Panc1 (cell line): ENCODE results near the gene FGD3. TPM values are rescaled to one million over a fixed set of nuclear protein-coding genes. Genes with fewer than 3 reads are reported as not detected.
"Not testable (repeated sequence)": the region's sequence is repeated elsewhere in the genome, so short reads cannot be mapped to it uniquely, and the experiment has no call there.

Experiments
- ATAC-seq: fragments of 200-7000 bp; cut with Tn5 transposase; 2 replicates; pipeline ENCODE4 v1.9.1; 2020; ENCODE audit warnings: mild to moderate bottlenecking, moderate library complexity
- Bru-seq: library from RNA; stranded (reverse); fragments of 400-500 nt; gene quantifications from one replicate; lab custom pipeline; 2021; lab: Mats Ljungman, UMichigan
- BruChase-seq, 2 experiments: library from RNA; stranded (reverse); fragments of 400-500 nt; gene quantifications; one replicate each; lab custom pipeline; 2021; lab: Mats Ljungman, UMichigan
- BruUV-seq: library from RNA; stranded (reverse); fragments of 400-500 nt; replicated peaks from 2 replicates; lab custom pipeline; 2021; lab: Mats Ljungman, UMichigan
- CTCF ChIA-PET: fragments of 300-600 bp; sonication (Branson Sonifier 250); formaldehyde crosslinking; loops from one replicate; lab custom pipeline; 2022; ENCODE audit warnings: antibody characterized with exemption; lab: Charles Lee
- POLR2A ChIA-PET: fragments of 300-600 bp; sonication (Branson Sonifier 250); formaldehyde crosslinking; loops from one replicate; lab custom pipeline; 2022; ENCODE audit warnings: antibody characterized with exemption; lab: Charles Lee
- DNase-seq: peaks from one replicate; pipeline ENCODE4 v3.0.0-alpha.2; 2010; ENCODE audit warnings: low read depth, low spot score
- H3K27ac ChIP-seq: 2 replicates; pipeline ENCODE4 v1.5.1; 2011; ENCODE audit warnings: mild to moderate bottlenecking, low read length, inconsistent platforms
- H3K27me3 ChIP-seq: fragments of 200-500 bp; sonication (Bioruptor generic); 2 replicates; pipeline ENCODE4 v1.6.0; 2014; ENCODE audit warnings: low read length, inconsistent platforms; ENCODE audit not compliant: control insufficient read depth, insufficient read depth
- H3K36me3 ChIP-seq: fragments of 200-500 bp; sonication (Bioruptor generic); 2 replicates; pipeline ENCODE4 v1.5.1; 2014; ENCODE audit warnings: inconsistent platforms, mild to moderate bottlenecking, low read length, moderate library complexity; ENCODE audit not compliant: control insufficient read depth, insufficient read depth
- H3K4me1 ChIP-seq: 2 replicates; pipeline ENCODE4 v1.5.1; 2011; ENCODE audit warnings: inconsistent platforms, mild to moderate bottlenecking, low read length, moderate library complexity; ENCODE audit not compliant: control insufficient read depth, insufficient read depth
- H3K4me3 ChIP-seq, 2 experiments: 2 replicates each; pipeline ENCODE4 v1.5.1; 2011 to 2012; ENCODE audit warnings: low read depth in 2 of 2, low read length in 2 of 2, mild to moderate bottlenecking in 2 of 2, inconsistent platforms in 1 of 2, moderate library complexity in 1 of 2
- H3K9me3 ChIP-seq: fragments of 200-500 bp; sonication (Bioruptor generic); 2 replicates; pipeline ENCODE4 v1.5.1; 2014; ENCODE audit warnings: low read depth, mild to moderate bottlenecking, inconsistent platforms, low read length, moderate library complexity; ENCODE audit not compliant: control insufficient read depth, insufficient read depth
- POLR2AphosphoS5 ChIP-seq: IDR thresholded peaks from 2 replicates; pipeline ENCODE4 v1.6.1; 2012; ENCODE audit warnings: mild to moderate bottlenecking, low read depth, low read length, moderate library complexity
- SIN3A ChIP-seq: IDR thresholded peaks from 2 replicates; pipeline ENCODE4 v1.6.1; 2012; ENCODE audit warnings: low read depth, mild to moderate bottlenecking, low read length, moderate library complexity, borderline replicate concordance; ENCODE audit not compliant: insufficient read depth
- TCF7L2 ChIP-seq: IDR thresholded peaks from 2 replicates; pipeline ENCODE4 v1.6.1; 2011; ENCODE audit warnings: mild to moderate bottlenecking, low read depth, low read length, inconsistent platforms
- in situ Hi-C: cut with HindIII; loops from 2 replicates; pipeline ENCODE4 v1.10.0; 2016; ENCODE audit warnings: low sequenced_read_pairs, low pct_unique_long_range_greater_than_20kb
- intact Hi-C: fragments of 100-400 bp; cut with micrococcal nuclease; formaldehyde crosslinking; loops from one replicate; pipeline ENCODE4 v1.10.0; 2022; ENCODE audit not compliant: unreplicated experiment
- long read RNA-seq: library from polyadenylated mRNA; unstranded; transcript quantifications from one replicate; pipeline ENCODE4 v2.0.0, GENCODE V29; 2021; ENCODE audit not compliant: unreplicated experiment
- polyA plus RNA-seq: library from polyadenylated mRNA; unstranded; fragments of >200 nt; gene quantifications from one replicate; pipeline ENCODE4 v1.2.1, GENCODE V29; 2012; ENCODE audit warnings: missing spikeins; ENCODE audit not compliant: insufficient read length
- total RNA-seq: library from RNA; stranded (reverse); gene quantifications from one replicate; pipeline ENCODE4 v1.2.1, GENCODE V29; 2021; ENCODE audit not compliant: unreplicated experiment
- TF ChIP-seq, protein P1 (sequence below), 2 experiments: IDR thresholded peaks; 2 replicates each; pipeline ENCODE4 v1.6.1; 2011 to 2012; ENCODE audit warnings: low read depth in 2 of 2, control low read depth in 1 of 2, low read length in 1 of 2, mild to moderate bottlenecking in 1 of 2, moderate library complexity in 1 of 2; ENCODE audit not compliant: insufficient read depth in 1 of 2
- TF ChIP-seq, protein P2 (sequence below): fragments of 450-650 bp; IDR thresholded peaks from 2 replicates; pipeline ENCODE4 v1.5.1; 2017; ENCODE audit warnings: mild to moderate bottlenecking

Gene FGD3, protein sequence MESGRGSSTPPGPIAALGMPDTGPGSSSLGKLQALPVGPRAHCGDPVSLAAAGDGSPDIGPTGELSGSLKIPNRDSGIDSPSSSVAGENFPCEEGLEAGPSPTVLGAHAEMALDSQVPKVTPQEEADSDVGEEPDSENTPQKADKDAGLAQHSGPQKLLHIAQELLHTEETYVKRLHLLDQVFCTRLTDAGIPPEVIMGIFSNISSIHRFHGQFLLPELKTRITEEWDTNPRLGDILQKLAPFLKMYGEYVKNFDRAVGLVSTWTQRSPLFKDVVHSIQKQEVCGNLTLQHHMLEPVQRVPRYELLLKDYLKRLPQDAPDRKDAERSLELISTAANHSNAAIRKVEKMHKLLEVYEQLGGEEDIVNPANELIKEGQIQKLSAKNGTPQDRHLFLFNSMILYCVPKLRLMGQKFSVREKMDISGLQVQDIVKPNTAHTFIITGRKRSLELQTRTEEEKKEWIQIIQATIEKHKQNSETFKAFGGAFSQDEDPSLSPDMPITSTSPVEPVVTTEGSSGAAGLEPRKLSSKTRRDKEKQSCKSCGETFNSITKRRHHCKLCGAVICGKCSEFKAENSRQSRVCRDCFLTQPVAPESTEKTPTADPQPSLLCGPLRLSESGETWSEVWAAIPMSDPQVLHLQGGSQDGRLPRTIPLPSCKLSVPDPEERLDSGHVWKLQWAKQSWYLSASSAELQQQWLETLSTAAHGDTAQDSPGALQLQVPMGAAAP
- total RNA-seq (0.80 TPM), Bru-seq, nascent RNA (percentile 14 among the genes with signal in this experiment), BruChase-seq, experiment 1, labeled RNA remaining after a 2-hour chase (percentile 16 among the genes with signal in this experiment), BruChase-seq, experiment 2, labeled RNA remaining after a 6-hour chase (percentile 12 among the genes with signal in this experiment)
- 0.93 TPM for polyA plus RNA-seq
- long read RNA-seq, partial matches to known transcripts = 2 of 2 reads
- long read RNA-seq, other reads (novel, unspliced or antisense) = 0 of 2 reads

GRCh38 chr9:92947268-92948037, at the start of gene FGD3:
TSS of gene FGD3 (plus strand) at chr9:92947523. CDS start at chr9:92976257, 28,734 bp downstream.
- Histone ChIP-seq H3K4me1 (peaks cover 3% of the 10 kb centered on the region; the same call in 1 of the 2 replicates), H3K27ac (no peak within 1 kb of the TSS), H3K36me3 (no peaks in the 10 kb centered on the region), H3K9me3 (no peaks in the 10 kb centered on the region), H3K27me3 (no peaks in the 10 kb centered on the region; the same call in 1 of the 2 replicates), H3K4me3 (peak within 1 kb of the TSS; percentile 38 to 39)
- in situ Hi-C loops = no loop called here
- peak; percentile 78; the same call in 1 of the 2 replicates for ATAC-seq
- BruUV-seq = no TSS peak
- CTCF ChIA-PET = no interaction called here
- TF ChIP-seq, protein P1, sequence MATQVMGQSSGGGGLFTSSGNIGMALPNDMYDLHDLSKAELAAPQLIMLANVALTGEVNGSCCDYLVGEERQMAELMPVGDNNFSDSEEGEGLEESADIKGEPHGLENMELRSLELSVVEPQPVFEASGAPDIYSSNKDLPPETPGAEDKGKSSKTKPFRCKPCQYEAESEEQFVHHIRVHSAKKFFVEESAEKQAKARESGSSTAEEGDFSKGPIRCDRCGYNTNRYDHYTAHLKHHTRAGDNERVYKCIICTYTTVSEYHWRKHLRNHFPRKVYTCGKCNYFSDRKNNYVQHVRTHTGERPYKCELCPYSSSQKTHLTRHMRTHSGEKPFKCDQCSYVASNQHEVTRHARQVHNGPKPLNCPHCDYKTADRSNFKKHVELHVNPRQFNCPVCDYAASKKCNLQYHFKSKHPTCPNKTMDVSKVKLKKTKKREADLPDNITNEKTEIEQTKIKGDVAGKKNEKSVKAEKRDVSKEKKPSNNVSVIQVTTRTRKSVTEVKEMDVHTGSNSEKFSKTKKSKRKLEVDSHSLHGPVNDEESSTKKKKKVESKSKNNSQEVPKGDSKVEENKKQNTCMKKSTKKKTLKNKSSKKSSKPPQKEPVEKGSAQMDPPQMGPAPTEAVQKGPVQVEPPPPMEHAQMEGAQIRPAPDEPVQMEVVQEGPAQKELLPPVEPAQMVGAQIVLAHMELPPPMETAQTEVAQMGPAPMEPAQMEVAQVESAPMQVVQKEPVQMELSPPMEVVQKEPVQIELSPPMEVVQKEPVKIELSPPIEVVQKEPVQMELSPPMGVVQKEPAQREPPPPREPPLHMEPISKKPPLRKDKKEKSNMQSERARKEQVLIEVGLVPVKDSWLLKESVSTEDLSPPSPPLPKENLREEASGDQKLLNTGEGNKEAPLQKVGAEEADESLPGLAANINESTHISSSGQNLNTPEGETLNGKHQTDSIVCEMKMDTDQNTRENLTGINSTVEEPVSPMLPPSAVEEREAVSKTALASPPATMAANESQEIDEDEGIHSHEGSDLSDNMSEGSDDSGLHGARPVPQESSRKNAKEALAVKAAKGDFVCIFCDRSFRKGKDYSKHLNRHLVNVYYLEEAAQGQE (IDR thresholded peaks at IDR 0.05; ENCODE audit: insufficient read depth in 1 of 2, low read depth in 2 of 2, low read length in 1 of 2) = no peak
- TF ChIP-seq SIN3A (no peak), POLR2AphosphoS5 (no peak), TCF7L2 (no peak)
- TF ChIP-seq, protein P2, sequence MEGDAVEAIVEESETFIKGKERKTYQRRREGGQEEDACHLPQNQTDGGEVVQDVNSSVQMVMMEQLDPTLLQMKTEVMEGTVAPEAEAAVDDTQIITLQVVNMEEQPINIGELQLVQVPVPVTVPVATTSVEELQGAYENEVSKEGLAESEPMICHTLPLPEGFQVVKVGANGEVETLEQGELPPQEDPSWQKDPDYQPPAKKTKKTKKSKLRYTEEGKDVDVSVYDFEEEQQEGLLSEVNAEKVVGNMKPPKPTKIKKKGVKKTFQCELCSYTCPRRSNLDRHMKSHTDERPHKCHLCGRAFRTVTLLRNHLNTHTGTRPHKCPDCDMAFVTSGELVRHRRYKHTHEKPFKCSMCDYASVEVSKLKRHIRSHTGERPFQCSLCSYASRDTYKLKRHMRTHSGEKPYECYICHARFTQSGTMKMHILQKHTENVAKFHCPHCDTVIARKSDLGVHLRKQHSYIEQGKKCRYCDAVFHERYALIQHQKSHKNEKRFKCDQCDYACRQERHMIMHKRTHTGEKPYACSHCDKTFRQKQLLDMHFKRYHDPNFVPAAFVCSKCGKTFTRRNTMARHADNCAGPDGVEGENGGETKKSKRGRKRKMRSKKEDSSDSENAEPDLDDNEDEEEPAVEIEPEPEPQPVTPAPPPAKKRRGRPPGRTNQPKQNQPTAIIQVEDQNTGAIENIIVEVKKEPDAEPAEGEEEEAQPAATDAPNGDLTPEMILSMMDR = no peak
- POLR2A ChIA-PET = no interaction called here
- DNase-seq = no peak
- intact Hi-C loops = no loop called here

- POLR2A ChIA-PET, intact Hi-C loops, ATAC-seq, H3K9me3 ChIP-seq, H3K4me3 ChIP-seq, H3K36me3 ChIP-seq, DNase-seq, H3K27ac ChIP-seq, BruUV-seq, H3K27me3 ChIP-seq, H3K4me1 ChIP-seq, in situ Hi-C loops, CTCF ChIA-PET: not testable (repeated sequence)
Measured at GRCh38 chr9:92905137-92905536, 42.2 kb upstream of the FGD3 start.
